DMS53 (cell line): ENCODE data around the gene MINPP1.
A peak's percentile ranks its signal among the peaks of the same experiment; 100 is the strongest.
"Not testable (repeated sequence)": the region's sequence is repeated elsewhere in the genome, so short reads cannot be mapped to it uniquely, and the experiment has no call there.

Experiments
- DNase-seq: peaks from one replicate; lab custom pipeline; 2025; lab: John Stamatoyannopoulos, UW

The MINPP1 gene

DNA sequence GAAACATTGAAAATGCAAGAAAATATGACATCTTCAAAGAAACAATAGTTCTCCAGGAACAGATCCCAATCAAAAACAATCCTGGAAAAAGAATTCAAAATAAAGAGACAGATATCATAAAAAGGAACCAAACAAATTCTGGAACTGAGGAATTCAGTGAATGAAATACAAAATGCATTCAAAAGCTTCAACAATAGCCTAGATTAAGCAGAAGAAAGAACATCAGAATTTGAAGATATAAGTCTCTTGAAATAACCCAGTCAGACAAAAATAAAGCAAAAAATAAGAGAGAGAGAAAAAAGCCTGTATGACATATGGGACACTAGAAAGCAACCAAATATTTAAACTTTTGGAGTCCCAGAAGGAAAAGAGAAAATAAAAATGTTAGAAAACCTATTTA lies 60.3 kb downstream of the MINPP1 start:
- DNase-seq: no peak

DNA sequence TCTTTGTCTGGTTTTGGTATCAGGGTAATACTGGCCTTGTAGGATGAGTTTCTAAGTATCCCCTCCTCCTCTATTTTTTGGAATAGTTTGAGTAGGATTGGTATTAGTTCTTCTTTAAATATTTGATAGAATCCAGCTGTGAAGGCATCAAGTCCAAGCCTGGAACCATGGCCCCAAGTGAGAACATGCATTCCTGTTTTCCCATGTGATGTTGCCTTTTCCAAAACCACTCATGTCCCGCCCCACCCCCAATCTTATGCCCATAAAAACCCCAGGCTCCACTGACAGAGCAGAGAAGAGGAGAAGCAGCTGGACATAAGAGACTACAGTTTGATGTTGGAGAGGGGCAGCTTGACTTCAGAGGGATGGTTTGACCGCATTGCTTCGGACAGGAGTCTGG lies 71.2 kb downstream of the MINPP1 start:
- no peak for DNase-seq

DNA sequence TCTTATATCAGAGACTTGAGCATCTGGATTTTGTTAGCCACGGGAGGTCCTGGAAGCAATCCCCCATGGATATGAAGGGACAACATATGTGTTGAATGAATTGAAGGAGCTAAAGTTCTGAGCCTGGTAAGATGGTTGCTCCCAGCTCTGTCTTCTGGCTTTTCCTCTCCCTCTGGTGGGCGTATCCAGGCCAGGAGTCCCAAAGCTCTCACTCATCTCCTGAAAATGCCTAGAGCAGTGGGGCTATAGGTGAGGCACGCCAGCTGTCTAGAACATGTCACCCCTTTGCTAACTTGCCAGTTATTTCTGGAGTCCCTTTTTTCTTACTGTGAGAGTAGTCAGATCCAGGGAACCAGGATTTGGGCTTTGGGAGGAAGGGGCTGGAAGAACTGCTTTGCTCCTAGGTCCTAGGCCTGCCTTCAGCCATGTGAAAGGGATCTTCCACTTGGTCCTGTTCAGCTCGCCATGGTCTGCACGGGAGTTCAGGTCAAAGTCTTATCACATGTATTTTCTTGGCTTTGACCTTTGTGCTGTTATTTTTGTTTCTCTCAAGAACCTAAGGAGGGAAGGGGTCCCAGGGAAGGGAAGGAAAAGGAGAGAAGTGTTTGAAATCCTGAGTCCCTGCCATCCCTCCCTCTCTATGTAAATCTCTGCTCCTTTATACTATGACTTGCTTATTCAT lies 73.6 kb downstream of the MINPP1 start:
- DNase-seq: no peak

DNA sequence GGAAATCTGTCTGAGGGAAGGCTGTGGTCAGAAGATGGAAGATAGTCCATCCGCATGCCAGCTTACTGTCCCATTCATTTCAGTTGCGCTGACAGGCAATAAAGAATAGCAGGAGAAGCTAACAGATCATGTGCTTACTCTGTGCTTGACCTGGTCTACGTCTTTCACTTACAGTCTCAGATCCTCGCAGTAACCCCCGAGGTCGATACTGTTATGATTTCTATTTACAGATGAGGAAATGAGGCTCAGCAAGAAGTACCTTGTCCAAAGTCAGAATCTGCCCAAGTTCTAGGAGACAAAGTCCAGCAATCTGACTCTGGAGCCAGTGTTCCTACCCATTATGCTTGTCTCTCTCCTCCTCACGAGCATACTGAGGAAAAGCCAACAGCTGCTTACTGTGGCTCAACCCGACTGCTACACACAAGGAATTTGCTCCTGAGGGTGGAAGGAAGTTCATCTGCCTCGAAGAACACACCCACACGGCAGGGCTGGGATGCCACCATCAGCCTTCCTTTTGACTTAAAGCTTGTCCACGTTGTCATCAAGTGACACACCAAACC lies 74.2 kb downstream of the MINPP1 start:
- no peak for DNase-seq

DNA sequence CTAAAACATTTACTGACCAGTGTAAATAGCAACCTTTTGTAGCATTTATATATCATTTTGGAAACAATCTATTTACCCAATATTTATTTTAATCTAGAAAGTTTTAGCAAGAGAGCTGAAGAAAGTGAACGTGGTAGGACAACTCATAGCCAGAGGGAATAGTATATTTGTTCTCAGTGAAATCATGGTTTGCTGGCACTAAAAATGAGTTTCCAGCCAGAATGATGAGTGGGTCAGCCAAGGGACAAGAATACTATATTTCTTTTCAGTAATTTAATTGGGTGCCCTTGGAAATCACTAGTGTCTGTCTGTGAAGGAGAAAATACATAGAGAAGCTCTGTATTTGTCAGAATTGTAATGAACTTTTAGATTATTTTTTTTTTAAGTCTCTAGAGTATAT lies 74.9 kb downstream of the MINPP1 start:
- no peak for DNase-seq

DNA sequence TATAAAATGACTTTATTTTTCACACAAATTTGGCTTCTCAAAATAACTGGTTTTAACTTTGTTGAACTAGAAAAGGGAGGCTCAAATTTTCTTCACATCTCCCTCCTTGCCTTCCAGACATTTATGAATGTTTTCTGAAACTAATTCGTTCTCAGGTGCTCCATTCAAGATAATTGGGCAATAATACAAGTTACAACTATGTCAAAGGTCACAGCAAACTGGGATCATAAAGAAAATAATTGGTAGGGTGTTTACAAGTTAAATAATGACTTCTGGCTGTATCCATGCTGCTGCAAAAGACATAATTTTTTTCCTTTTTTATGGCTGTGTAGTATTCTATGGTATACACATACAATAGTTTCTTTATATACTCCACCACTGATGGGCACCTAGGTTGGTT lies 75.3 kb downstream of the MINPP1 start:
- DNase-seq: no peak

DNA sequence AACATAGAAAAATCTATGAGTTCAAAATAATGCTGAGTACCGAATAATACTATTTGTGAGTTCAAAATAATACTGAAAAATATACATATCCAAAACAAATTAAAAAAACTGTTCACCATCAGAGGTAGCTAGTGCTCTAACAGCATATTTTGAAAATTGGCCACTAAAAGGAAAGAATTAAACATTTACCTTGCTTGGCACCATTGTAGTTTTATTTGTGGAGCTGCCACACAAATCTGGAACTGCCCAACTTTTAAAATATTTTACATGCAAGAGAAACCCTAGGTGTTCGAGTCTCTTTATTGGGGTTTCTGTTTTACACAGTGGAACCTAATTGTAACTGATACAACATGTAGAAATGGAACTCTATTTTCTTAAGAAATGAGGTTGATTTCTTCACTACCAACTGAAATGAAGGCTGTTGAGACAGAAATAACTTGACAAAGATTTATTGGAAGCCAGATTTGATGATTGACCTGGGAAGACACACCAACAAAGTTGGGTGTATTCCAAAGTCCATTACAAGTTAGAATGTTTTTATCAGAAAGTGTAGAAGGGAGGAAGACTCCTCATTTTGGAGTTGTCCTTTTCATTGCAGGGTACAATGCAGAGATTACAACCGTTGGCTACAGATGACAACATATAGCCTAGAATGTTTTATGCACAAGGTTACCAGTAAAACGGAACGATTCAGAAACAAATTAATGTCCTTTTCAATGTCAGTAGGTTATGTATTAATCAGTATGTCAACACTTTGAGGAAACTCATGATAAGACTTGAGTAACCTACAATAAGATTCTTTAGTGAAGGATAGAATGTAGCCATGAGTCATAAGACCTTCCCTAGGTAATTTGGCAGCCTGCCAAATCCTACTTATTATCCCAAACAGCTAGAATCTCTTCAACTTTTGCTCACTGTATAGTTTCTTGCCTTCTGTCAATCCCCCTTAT lies 81.1 kb downstream of the MINPP1 start:
- peak; percentile 74 for DNase-seq

DNA sequence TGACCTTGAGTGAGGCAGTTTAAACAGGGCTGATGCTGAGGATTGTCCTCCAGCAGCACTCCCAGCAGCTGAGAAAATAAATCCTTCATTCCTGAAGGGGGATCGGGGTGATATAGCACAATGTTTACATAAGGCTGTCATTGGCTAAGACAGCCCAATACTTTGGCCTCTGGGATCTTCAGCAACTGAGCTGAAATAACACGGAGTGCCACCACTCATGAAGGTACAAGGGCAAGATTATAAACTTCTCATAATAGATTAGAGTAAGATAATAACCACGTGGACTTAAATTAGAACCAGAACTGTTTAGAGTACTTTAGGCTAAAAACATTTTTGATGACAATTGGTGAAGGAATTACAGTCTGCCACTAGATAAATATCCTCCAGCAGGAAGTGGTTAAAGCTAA lies 85.0 kb downstream of the MINPP1 start:
- no peak for DNase-seq

DNA sequence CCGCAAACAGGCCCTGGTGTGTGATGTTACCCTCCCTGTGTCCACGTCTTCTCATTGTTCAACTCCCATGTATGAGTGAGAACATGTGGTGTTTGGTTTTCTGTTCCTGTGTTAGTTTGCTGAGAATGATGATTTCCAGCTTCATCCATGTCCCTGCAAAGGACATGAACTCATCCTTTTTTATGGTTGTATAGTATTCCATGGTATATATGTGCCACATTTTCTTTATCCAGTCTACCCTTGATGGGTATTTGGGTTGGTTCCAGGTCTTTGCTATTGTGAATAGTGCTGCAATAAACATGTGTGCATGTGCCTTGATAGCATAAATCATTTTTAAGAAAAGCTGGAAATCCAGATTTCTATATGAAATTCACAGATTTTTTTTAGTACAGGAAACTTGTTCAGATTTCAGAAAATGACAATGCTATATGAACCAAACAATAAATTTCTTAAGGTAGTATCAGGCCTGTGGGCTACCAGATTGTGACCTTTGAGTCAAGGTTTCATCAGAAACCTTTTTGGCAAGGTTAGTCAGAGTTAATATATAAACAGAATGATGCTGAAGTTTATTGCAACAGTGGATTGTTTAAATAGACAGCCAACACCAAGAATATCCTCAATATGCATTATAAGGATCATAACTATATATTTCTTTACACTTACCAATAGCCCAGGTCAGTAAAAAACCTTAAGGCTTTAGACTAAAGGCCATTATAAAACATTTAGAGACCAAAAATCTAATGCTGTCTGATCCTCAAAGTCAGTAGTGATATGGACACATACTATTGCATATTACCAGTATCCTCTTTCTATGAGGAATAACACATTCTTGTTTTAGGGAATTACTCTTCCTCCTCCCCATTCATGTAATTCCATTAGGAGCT lies 86.3 kb downstream of the MINPP1 start:
- no peak for DNase-seq

DNA sequence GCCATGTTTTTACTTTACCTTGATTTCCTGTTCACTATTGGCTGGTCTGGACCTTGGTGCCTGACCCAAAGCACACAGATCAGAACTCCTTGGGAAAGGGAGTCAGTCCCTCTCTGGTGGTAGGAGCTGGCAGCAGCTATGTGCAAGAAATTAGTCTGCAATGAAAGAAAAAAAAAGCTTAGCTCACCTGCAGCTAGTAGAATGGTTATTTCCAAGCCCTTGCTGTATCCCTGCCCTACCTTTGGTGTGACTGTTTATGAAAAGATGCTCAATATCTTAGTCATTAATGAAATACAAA lies 86.8 kb downstream of the MINPP1 start:
- no peak for DNase-seq

DNA sequence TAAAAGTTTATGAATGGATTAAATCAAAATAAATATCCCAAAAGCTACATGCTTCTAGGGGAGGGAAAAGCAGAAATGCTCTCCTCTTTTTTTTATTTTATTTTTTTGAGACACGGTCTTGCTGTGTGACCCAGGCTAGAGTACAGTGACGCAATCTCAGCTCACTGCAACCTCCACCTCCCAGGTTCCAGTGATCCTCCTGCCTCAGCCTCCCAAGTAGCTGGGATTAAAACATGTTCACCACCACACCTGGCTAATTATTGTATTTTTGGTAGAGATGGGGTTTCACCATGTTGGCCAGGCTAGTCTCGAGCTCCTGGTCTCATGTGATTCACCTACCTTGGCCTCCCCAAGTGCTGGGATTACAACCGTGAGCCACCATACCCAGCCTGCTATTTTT lies 88.2 kb downstream of the MINPP1 start:
- DNase-seq: not testable (repeated sequence)

DNA sequence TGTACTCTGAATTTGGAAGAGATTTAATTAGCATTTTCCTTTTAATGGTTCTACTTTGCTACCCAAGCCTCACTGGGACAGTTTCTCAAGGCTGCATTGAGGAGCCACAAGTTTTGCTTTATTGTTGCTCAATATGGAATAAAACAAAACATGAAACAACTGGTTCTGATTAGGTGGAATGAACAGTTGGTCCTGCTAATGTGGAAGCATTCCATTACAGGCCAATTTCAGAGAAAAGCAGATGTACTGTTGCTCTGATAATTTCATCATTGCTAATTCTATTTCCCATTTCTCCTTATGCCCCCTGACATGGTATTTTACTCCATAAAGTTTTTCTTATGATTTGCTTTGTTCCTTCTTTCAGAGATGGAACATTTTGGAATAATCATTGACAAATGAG lies 89.0 kb downstream of the MINPP1 start:
- no peak for DNase-seq

DNA sequence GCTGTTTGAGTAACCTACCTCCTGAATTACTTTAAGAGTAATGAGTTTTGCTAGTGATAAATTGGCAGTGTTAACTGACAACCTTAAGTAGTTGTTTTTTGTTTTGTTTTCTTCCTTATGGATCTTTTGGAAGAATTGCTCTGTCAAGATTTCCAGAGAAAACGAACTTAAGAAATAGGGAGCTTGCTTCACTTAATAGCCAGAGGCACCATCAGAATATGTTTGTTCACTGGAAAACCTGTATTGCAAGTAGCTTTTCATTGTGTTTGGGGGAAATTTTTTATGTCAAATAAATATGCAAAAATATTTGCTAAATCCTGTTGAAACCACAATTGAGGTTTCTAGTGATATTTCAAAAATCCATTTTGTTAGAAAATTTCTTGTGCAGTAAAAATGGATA lies 89.5 kb downstream of the MINPP1 start:
- DNase-seq: no peak

DNA sequence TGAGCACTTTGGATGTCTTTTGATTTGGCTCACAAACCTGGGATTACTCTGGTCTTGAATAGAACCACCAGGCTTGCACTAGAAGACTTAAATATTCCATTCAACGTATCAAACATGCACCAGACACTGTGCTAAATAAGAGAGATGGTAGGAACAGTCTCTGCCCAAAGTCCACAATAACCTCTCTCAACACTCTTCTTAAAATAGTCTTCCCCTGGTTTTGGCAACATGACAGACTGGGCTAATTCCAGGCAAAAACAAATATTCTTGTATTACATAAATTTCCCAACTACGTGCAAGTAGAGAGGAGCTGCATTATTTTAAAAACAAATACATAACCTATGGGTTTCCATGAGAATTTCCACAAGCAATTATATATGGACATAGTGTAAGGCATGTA lies 90.2 kb downstream of the MINPP1 start:
- no peak for DNase-seq

DNA sequence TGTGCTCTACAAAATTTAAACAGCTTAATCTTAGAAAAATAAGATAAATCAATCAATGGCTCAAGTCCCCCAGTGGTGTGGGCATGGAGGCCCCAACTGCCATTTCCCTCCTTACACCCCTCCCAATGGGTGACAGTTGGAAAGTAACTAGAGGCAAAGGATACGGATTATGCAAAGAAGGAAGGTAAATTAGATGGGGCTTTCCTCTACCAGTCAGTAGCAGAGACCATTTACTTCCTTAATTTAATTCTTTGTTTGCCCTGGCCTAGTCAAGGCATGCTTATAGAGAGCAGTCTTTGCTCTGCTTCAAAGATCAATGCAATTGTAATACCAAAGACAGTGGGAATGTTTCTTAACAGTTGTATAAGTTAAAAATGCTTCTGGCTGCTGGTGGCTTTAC lies 91.7 kb downstream of the MINPP1 start:
- DNase-seq: no peak

DNA sequence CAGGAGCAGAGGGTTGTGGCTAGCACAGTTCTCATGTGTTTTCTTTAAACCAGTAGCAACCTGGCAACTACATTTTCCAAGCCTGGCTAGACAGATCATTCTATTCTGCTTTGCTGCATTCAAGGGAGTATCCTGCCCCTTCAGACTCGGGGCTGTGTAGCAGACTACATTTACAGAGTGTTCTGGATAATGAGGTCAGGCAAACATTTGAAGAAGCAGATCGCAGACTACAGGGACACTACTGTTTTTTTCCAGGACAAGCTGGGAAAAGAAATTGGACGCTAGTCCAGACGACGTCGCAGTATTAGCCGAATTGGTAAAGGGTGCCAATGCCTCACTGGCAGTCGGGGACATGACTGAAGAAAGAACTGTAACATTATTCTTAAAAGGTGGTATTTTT lies 94.0 kb downstream of the MINPP1 start:
- no peak for DNase-seq

DNA sequence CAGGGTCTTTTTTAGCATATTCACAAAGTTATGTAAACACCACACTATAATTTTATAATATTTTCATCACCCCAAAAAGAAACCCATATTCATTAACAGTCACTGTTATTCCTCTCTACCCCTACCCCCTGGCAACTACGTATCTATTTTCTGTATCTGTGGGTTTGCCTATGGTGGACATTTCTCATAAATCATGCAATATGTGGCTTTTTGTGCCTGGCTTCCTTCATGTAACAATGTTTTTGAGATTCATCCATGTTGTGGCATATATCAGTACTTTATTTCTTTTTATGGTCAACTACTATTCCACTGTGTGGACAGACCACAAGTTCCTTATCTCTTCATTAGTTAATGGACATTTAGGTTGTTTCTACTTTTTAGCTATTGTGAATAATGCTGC lies 95.9 kb downstream of the MINPP1 start:
- no peak for DNase-seq
